HL-60 (cell line): Measurements from ENCODE around the gene AAK1.

Experiments used
- TF ChIP-seq, protein P1 (sequence below): IDR thresholded peaks from one replicate; pipeline ENCODE4 v1.5.1; 2011; ENCODE audit warnings: low read length, control low read depth, inconsistent platforms; ENCODE audit not compliant: insufficient read depth
- TF ChIP-seq, protein P2 (sequence below): IDR thresholded peaks from 2 replicates; pipeline ENCODE4 v1.6.1; 2012; ENCODE audit warnings: low read depth; ENCODE audit not compliant: insufficient replicate concordance

DNA sequence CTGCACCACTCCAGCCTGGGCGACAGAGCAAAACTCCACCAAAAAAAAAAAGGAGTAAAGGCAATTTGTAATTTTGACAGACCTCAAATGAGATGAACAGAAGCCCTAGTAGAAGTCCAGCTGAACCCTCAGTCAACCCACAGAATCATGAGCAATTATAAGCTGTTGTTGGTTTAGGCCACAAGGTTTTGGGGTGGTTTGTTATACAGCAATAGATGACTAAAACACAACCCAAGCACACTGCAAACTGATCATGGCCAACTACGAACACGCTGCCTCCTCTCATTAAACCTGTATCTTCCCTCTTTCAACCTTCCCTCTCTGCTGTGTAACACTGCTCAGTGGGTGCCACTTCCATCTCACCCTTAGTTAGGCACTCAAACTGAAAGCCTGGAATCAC, 22.1 kb downstream of the AAK1 start:
- TF ChIP-seq, protein P1, sequence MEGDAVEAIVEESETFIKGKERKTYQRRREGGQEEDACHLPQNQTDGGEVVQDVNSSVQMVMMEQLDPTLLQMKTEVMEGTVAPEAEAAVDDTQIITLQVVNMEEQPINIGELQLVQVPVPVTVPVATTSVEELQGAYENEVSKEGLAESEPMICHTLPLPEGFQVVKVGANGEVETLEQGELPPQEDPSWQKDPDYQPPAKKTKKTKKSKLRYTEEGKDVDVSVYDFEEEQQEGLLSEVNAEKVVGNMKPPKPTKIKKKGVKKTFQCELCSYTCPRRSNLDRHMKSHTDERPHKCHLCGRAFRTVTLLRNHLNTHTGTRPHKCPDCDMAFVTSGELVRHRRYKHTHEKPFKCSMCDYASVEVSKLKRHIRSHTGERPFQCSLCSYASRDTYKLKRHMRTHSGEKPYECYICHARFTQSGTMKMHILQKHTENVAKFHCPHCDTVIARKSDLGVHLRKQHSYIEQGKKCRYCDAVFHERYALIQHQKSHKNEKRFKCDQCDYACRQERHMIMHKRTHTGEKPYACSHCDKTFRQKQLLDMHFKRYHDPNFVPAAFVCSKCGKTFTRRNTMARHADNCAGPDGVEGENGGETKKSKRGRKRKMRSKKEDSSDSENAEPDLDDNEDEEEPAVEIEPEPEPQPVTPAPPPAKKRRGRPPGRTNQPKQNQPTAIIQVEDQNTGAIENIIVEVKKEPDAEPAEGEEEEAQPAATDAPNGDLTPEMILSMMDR = no peak
- TF ChIP-seq, protein P2, sequence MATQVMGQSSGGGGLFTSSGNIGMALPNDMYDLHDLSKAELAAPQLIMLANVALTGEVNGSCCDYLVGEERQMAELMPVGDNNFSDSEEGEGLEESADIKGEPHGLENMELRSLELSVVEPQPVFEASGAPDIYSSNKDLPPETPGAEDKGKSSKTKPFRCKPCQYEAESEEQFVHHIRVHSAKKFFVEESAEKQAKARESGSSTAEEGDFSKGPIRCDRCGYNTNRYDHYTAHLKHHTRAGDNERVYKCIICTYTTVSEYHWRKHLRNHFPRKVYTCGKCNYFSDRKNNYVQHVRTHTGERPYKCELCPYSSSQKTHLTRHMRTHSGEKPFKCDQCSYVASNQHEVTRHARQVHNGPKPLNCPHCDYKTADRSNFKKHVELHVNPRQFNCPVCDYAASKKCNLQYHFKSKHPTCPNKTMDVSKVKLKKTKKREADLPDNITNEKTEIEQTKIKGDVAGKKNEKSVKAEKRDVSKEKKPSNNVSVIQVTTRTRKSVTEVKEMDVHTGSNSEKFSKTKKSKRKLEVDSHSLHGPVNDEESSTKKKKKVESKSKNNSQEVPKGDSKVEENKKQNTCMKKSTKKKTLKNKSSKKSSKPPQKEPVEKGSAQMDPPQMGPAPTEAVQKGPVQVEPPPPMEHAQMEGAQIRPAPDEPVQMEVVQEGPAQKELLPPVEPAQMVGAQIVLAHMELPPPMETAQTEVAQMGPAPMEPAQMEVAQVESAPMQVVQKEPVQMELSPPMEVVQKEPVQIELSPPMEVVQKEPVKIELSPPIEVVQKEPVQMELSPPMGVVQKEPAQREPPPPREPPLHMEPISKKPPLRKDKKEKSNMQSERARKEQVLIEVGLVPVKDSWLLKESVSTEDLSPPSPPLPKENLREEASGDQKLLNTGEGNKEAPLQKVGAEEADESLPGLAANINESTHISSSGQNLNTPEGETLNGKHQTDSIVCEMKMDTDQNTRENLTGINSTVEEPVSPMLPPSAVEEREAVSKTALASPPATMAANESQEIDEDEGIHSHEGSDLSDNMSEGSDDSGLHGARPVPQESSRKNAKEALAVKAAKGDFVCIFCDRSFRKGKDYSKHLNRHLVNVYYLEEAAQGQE = no peak
